A549 (cell line): ENCODE measurements around the gene LYRM7. TPM values are rescaled to one million over a fixed set of nuclear protein-coding genes. Genes with fewer than 3 reads are reported as not detected.
A peak's percentile ranks its signal among the peaks of the same experiment; 100 is the strongest.
"Not testable (repeated sequence)": the region's sequence is repeated elsewhere in the genome, so short reads cannot be mapped to it uniquely, and the experiment has no call there.

Source experiments
- ATAC-seq, 2 experiments: fragments of 200-7000 bp in 1 of 2; fragments of >200 bp in 1 of 2; cut with Nextera tagmentation in 1 of 2; cut with Tn5 transposase in 1 of 2; 3 replicates each; pipeline versions ENCODE4 v1.8.0 to v1.9.1; 2018 to 2020; ENCODE audit warnings: mild to moderate bottlenecking in 1 of 2, moderate library complexity in 1 of 2
- CTCF ChIA-PET: fragments of 300-600 bp; sonication (Branson Sonifier 250); formaldehyde crosslinking; extraction: SDS; loops from one replicate; lab custom pipeline; 2021; ENCODE audit warnings: antibody characterized with exemption, inconsistent platforms; lab: Yijun Ruan, JAX
- POLR2A ChIA-PET: fragments of 350-600 bp; formaldehyde crosslinking; extraction: SDS; loops from one replicate; lab custom pipeline; 2021; ENCODE audit warnings: antibody characterized with exemption, inconsistent platforms; lab: Yijun Ruan, JAX
- DNase-seq, 2 experiments: peaks; one replicate each; pipeline versions ENCODE4 v3.0.0 to v3.0.0-alpha.2; 2011 to 2016; ENCODE audit warnings: low read depth in 1 of 2, low spot score in 1 of 2
- FAIRE-seq: peaks from 2 replicates; lab custom pipeline; 2011; peaks lifted over from hg19 to GRCh38; lab: Jason Lieb, UNC
- H3K27ac ChIP-seq, 2 experiments: fragments of >200 bp; sonication (Bioruptor Twin); formaldehyde crosslinking; 3 replicates each; pipeline ENCODE4 v1.5.1; 2016 to 2017
- H3K4me1 ChIP-seq: fragments of >200 bp; sonication (Bioruptor Twin); formaldehyde crosslinking; 3 replicates; pipeline ENCODE4 v1.6.1; 2016
- H3K4me2 ChIP-seq: fragments of >200 bp; sonication (Bioruptor Twin); formaldehyde crosslinking; 3 replicates; pipeline ENCODE4 v1.6.1; 2016
- H3K4me3 ChIP-seq: fragments of >200 bp; sonication (Bioruptor Twin); formaldehyde crosslinking; 3 replicates; pipeline ENCODE4 v1.5.1; 2016
- H3K9me3 ChIP-seq: fragments of >200 bp; sonication (Bioruptor Twin); formaldehyde crosslinking; 3 replicates; pipeline ENCODE4 v1.6.1; 2016
- CHD4 ChIP-seq: fragments of 200-600 bp; sonication (generic); IDR thresholded peaks from 2 replicates; pipeline ENCODE4 v1.6.1; 2016; ENCODE audit warnings: antibody characterized with exemption, mild to moderate bottlenecking, borderline replicate concordance
- EP300 ChIP-seq, 2 experiments: fragments of >200 bp; sonication (Bioruptor Twin); formaldehyde crosslinking; IDR thresholded peaks; 2 replicates in 1 of 2; 3 replicates in 1 of 2; pipeline ENCODE4 v1.6.1; 2016 to 2017
- ESRRA ChIP-seq: fragments of 150-350 bp; IDR thresholded peaks from 2 replicates; pipeline ENCODE4 v1.6.1; 2014; ENCODE audit warnings: mild to moderate bottlenecking, low read length, borderline replicate concordance
- GATA3 ChIP-seq: IDR thresholded peaks from 2 replicates; pipeline ENCODE4 v1.6.1; 2012; ENCODE audit warnings: borderline replicate concordance
- HEYL ChIP-seq: fragments of 250-450 bp; sonication (Bioruptor Pico); IDR thresholded peaks from 2 replicates; pipeline ENCODE4 v1.8.0; 2021; ENCODE audit warnings: mild to moderate bottlenecking, moderate library complexity
- JUN ChIP-seq, 2 experiments: fragments of >200 bp; sonication (Bioruptor Twin); formaldehyde crosslinking; IDR thresholded peaks; 2 replicates in 1 of 2; 3 replicates in 1 of 2; pipeline ENCODE4 v1.6.1; 2016 to 2017
- MAFK ChIP-seq: fragments of 450-650 bp; IDR thresholded peaks from 2 replicates; pipeline ENCODE4 v1.6.1; 2014; ENCODE audit not compliant: partially characterized antibody
- MAZ ChIP-seq: fragments of 150-350 bp; IDR thresholded peaks from 2 replicates; pipeline ENCODE4 v1.6.1; 2014; ENCODE audit warnings: antibody characterized with exemption, low read depth, low read length, borderline replicate concordance
- NPAS2 ChIP-seq: fragments of 250-450 bp; sonication (Bioruptor Pico); IDR thresholded peaks from 2 replicates; pipeline ENCODE4 v1.8.0; 2022; ENCODE audit warnings: mild to moderate bottlenecking, moderate library complexity, borderline replicate concordance
- PHF8 ChIP-seq: fragments of 200-600 bp; sonication (generic); IDR thresholded peaks from 2 replicates; pipeline ENCODE4 v1.6.1; 2016; ENCODE audit warnings: low read depth, mild to moderate bottlenecking, antibody characterized with exemption, moderate library complexity, borderline replicate concordance
- POLR2A ChIP-seq: IDR thresholded peaks from 2 replicates; pipeline ENCODE4 v1.6.1; 2012; ENCODE audit warnings: mild to moderate bottlenecking, low read length
- RAD21 ChIP-seq, 2 experiments: fragments of >200 bp in 1 of 2; sonication (Bioruptor Twin) in 1 of 2; formaldehyde crosslinking in 1 of 2; IDR thresholded peaks in 1 of 2; conservative IDR thresholded peaks in 1 of 2; 2 replicates in 1 of 2; 3 replicates in 1 of 2; pipeline ENCODE4 v1.6.1; 2012 to 2018; ENCODE audit warnings: inconsistent platforms in 1 of 2
- RCOR1 ChIP-seq: fragments of 150-350 bp; IDR thresholded peaks from 2 replicates; pipeline ENCODE4 v1.6.1; 2014; ENCODE audit warnings: antibody characterized with exemption, low read length, low read depth
- RNF2 ChIP-seq: fragments of 200-600 bp; sonication (generic); IDR thresholded peaks from 2 replicates; pipeline ENCODE4 v1.6.1; 2016; ENCODE audit warnings: low read depth, mild to moderate bottlenecking, antibody characterized with exemption, moderate library complexity, borderline replicate concordance
- SREBF2 ChIP-seq: fragments of 450-650 bp; IDR thresholded peaks from 2 replicates; pipeline ENCODE4 v1.6.1; 2014; ENCODE audit warnings: mild to moderate bottlenecking, moderate library complexity
- TFCP2L1 ChIP-seq: fragments of 250-450 bp; sonication (Bioruptor Pico); IDR thresholded peaks from 2 replicates; pipeline ENCODE4 v1.5.0; 2021; ENCODE audit warnings: mild to moderate bottlenecking
- TP53 ChIP-seq: fragments of 250-450 bp; sonication (Bioruptor Pico); IDR thresholded peaks from 2 replicates; pipeline ENCODE4 v1.5.0; 2021; ENCODE audit warnings: mild to moderate bottlenecking, moderate library complexity
- ZC3H11A ChIP-seq: fragments of 450-650 bp; IDR thresholded peaks from 2 replicates; pipeline ENCODE4 v1.6.1; 2014; ENCODE audit warnings: antibody characterized with exemption, mild to moderate bottlenecking
- ZNF302 ChIP-seq: fragments of 250-450 bp; sonication (Bioruptor Pico); IDR thresholded peaks from 2 replicates; pipeline ENCODE4 v1.9.0; 2021; ENCODE audit warnings: inconsistent platforms, mild to moderate bottlenecking, moderate library complexity
- ZSCAN20 ChIP-seq: fragments of 250-450 bp; sonication (Bioruptor Pico); IDR thresholded peaks from 2 replicates; pipeline ENCODE4 v1.8.0; 2022; ENCODE audit warnings: mild to moderate bottlenecking, moderate library complexity
- WGBS: methylation state at CpG from one replicate; pipeline ENCODE4 v1.1.6; 2017; ENCODE audit errors: missing lambda C conversion rate; 5-methylcytosine and 5-hydroxymethylcytosine counted together
- polyA plus RNA-seq, 4 experiments: library from polyadenylated mRNA; depleted of rRNA in 3 of 4; stranded (reverse); fragments of >200 nt; fragmentation: RNase III in 1 of 4; extraction: RNeasy Plus Mini Kit Qiagen cat#74134 plus additional on column Dnase treatment in 1 of 4; gene quantifications; 2 replicates in 3 of 4; 3 replicates in 1 of 4; pipeline ENCODE4 v1.2.3, GENCODE V29; 2011 to 2017
- TF ChIP-seq, protein P1 (sequence below): IDR thresholded peaks from 2 replicates; pipeline ENCODE4 v1.6.1; 2012
- TF ChIP-seq, protein P2 (sequence below): fragments of 450-650 bp; IDR thresholded peaks from 2 replicates; pipeline ENCODE4 v1.6.1; 2014; ENCODE audit warnings: antibody characterized with exemption
- TF ChIP-seq, protein P3 (sequence below): IDR thresholded peaks from 2 replicates; pipeline ENCODE4 v1.6.1; 2012; ENCODE audit warnings: low read depth, borderline replicate concordance
- TF ChIP-seq, protein P4 (sequence below): fragments of 200-600 bp; sonication (generic); IDR thresholded peaks from 2 replicates; pipeline ENCODE4 v1.6.1; 2016; ENCODE audit warnings: antibody characterized with exemption, mild to moderate bottlenecking, moderate library complexity

The LYRM7 gene
- polyA plus RNA-seq, 2 of the 4 experiments (the other 2 are of a cell fraction): 6.2 to 11.1 TPM

DNA sequence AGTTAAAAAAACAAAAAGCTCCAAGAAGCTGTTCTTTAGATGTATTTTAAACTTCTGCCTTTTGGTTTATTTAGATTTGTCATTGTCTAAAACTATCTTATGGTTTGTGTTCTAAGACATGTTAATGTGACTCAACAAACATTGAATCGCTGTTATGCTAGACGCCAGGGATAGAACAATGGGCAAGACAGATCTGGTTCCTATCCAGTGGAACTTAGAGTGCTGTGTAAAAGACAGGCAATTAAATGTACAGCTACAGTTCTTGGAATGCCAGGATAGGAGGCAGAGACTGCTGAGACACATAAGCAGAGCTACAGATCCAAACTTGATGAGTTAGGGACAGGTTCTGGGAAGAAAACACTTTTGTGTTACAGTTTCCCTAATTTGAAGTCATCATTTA is 22.4 kb downstream of the LYRM7 start:
- ChIA-PET POLR2A (no interaction called here), CTCF (no interaction called here)
- 74% methylated on average over 2 of the region's 2 CpGs for WGBS
- no peaks in the 10 kb centered on the region for H3K9me3 ChIP-seq
- H3K4me2 ChIP-seq: no peak overlapping the region
- no peak overlapping the region for H3K27ac ChIP-seq
- H3K4me3 ChIP-seq: no peak overlapping the region
- peak; percentile 43 for FAIRE-seq
- H3K4me1 ChIP-seq: no peaks in the 10 kb centered on the region
- no peak for ATAC-seq
- DNase-seq: no peak
- TF ChIP-seq TP53 (CRISPR knock-in tag) (no peak), HEYL (CRISPR knock-in tag) (no peak), NPAS2 (CRISPR knock-in tag) (no peak), RNF2 (no peak), ZC3H11A (no peak), ESRRA (no peak), TFCP2L1 (CRISPR knock-in tag) (no peak)
- TF ChIP-seq, protein P1, sequence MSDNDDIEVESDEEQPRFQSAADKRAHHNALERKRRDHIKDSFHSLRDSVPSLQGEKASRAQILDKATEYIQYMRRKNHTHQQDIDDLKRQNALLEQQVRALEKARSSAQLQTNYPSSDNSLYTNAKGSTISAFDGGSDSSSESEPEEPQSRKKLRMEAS: no peak
- TF ChIP-seq, protein P2, sequence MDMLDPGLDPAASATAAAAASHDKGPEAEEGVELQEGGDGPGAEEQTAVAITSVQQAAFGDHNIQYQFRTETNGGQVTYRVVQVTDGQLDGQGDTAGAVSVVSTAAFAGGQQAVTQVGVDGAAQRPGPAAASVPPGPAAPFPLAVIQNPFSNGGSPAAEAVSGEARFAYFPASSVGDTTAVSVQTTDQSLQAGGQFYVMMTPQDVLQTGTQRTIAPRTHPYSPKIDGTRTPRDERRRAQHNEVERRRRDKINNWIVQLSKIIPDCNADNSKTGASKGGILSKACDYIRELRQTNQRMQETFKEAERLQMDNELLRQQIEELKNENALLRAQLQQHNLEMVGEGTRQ: no peak
- TF ChIP-seq, protein P3, sequence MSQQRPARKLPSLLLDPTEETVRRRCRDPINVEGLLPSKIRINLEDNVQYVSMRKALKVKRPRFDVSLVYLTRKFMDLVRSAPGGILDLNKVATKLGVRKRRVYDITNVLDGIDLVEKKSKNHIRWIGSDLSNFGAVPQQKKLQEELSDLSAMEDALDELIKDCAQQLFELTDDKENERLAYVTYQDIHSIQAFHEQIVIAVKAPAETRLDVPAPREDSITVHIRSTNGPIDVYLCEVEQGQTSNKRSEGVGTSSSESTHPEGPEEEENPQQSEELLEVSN: no peak

DNA sequence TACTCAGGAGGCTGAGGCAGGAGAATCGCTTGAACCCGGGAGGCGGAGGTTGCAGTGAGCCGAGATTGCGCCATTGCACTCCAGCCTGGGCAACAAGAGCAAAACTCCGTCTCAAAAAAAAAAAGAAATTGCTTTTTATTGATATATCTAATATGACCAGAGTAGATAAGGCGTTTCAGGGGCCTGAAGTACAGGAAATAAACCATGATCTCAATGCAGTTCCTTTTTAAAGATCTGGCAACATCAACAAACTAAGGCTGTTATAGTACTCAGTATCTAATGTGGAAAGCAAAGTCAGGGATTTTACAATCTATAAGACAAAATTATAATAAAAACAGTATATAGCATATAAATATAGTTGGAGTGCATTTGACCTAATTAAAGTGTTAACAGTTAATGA is 23.2 kb downstream of the LYRM7 start:
- H3K27ac ChIP-seq, DNase-seq, H3K4me3 ChIP-seq, H3K9me3 ChIP-seq, FAIRE-seq, ATAC-seq, H3K4me2 ChIP-seq, POLR2A ChIA-PET, CTCF ChIA-PET, H3K4me1 ChIP-seq: not testable (repeated sequence)
- WGBS: 93% methylated on average over 7 of the region's 7 CpGs

DNA sequence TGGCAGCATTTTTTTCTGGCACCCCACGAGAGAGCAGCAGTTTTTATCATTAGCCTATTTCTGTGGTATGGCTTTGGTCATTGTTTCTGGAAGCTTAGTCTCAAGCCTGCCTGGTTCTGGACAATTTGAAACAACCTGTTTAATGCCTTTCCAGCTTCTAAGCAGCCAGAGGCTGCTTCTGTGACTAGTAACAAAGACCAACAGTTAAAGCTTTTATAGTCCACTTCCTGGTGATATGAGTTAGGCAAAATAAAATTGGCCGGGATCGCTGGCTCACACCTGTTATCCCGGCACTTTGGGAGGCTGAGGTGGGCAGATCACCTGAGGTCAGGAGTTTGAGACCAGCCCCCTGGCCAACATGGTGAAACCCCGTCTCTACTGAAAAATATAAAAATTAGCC is 24.0 kb downstream of the LYRM7 start:
- DNase-seq (no peak), ATAC-seq (no peak), FAIRE-seq (no peak)
- Histone ChIP-seq H3K4me3 (no peak overlapping the region), H3K27ac (no peak overlapping the region), H3K4me1 (no peaks in the 10 kb centered on the region), H3K4me2 (no peak overlapping the region), H3K9me3 (no peaks in the 10 kb centered on the region)
- ChIA-PET CTCF (no interaction called here), POLR2A (no interaction called here)
- WGBS: 92% methylated on average over 5 of the region's 5 CpGs
- TF ChIP-seq MAFK (no peak), ZC3H11A (no peak), SREBF2 (no peak), JUN (IDR thresholded peaks at IDR 0.05) (no peak), POLR2A (no peak), ZSCAN20 (CRISPR knock-in tag) (no peak), ZNF302 (CRISPR knock-in tag) (no peak), GATA3 (no peak), CHD4 (no peak), RCOR1 (no peak), MAZ (no peak), EP300 (IDR thresholded peaks at IDR 0.05) (no peak), PHF8 (no peak), HEYL (CRISPR knock-in tag) (no peak), RAD21 (conservative IDR thresholded peaks at IDR 0.05 in 1 of 2, IDR thresholded peaks at IDR 0.05 in 1 of 2) (no peak)
- TF ChIP-seq, protein P3: no peak
- TF ChIP-seq, protein P4, sequence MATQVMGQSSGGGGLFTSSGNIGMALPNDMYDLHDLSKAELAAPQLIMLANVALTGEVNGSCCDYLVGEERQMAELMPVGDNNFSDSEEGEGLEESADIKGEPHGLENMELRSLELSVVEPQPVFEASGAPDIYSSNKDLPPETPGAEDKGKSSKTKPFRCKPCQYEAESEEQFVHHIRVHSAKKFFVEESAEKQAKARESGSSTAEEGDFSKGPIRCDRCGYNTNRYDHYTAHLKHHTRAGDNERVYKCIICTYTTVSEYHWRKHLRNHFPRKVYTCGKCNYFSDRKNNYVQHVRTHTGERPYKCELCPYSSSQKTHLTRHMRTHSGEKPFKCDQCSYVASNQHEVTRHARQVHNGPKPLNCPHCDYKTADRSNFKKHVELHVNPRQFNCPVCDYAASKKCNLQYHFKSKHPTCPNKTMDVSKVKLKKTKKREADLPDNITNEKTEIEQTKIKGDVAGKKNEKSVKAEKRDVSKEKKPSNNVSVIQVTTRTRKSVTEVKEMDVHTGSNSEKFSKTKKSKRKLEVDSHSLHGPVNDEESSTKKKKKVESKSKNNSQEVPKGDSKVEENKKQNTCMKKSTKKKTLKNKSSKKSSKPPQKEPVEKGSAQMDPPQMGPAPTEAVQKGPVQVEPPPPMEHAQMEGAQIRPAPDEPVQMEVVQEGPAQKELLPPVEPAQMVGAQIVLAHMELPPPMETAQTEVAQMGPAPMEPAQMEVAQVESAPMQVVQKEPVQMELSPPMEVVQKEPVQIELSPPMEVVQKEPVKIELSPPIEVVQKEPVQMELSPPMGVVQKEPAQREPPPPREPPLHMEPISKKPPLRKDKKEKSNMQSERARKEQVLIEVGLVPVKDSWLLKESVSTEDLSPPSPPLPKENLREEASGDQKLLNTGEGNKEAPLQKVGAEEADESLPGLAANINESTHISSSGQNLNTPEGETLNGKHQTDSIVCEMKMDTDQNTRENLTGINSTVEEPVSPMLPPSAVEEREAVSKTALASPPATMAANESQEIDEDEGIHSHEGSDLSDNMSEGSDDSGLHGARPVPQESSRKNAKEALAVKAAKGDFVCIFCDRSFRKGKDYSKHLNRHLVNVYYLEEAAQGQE: no peak
